RCC 7860 (cell line): ENCODE data around the gene TENT4A.
A peak's percentile ranks its signal among the peaks of the same experiment; 100 is the strongest.

Experiments used
- DNase-seq: peaks from one replicate; pipeline ENCODE4 v3.0.0-alpha.2; 2015; ENCODE audit warnings: low spot score
- FAIRE-seq: peaks from 2 replicates; lab custom pipeline; 2012; peaks lifted over from hg19 to GRCh38; lab: Jason Lieb, UNC

The TENT4A gene

GRCh38 chr5:6700074-6700684, 13.1 kb upstream of the TENT4A start:
- DNase-seq (no peak), FAIRE-seq (no peak)

DNA sequence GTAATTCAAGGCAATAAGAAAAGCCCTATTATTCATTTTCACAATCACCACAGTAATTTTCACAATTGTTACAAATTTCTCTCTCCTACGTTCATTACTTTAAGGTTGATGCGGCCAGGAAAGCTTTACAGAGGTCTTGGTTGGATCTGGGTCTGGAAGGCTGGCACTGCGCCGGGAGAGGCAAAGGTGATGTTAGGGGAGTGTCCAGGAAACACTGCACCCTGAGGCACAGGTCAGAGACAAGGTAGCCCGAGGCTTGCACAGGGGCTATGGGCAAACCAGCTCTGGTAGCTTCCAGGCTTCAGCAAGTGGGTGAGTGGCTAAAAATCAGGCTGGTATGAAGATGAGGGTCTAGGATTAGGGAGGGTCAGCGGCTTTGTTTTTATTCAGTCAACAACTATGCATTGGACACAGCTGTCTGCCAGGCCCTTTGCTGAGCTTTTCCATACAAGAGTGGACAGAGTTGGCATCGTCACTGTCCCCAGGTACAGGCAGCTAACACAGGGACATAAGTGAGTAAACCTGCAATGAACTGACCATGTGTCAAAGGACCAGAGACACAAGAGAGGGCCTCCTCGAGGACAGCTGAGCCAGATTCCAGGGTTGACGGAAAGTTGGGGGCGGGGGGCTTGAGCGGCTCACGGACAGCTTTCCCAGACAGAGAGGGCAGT, 12.4 kb upstream of the TENT4A start:
- no peak for DNase-seq
- FAIRE-seq = no peak

- DNase-seq = no peak
- no peak for FAIRE-seq
These were observed 11.7 kb upstream of the TENT4A start for GRCh38 chr5:6701491-6701890.

DNA sequence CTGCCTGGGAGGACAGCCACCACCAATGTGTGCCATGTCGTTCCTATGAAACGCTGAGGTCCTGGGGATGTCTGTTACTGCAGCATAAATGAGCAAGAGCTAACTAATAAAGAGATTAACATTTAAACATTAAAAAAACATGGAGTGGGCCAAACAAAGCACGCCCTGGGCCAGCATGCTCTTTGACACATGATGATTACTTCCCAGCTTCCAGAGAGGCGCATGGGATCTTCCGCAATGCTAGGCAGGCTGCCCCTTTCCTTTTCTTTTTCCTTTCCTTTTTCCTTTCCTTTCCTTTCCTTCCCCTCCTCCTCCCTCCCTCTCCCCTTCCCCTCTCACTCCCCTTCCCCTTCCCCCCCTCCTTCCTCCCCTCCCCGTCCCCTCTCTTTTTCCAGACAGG, 10.6 kb upstream of the TENT4A start:
- FAIRE-seq = no peak
- DNase-seq = no peak

DNA sequence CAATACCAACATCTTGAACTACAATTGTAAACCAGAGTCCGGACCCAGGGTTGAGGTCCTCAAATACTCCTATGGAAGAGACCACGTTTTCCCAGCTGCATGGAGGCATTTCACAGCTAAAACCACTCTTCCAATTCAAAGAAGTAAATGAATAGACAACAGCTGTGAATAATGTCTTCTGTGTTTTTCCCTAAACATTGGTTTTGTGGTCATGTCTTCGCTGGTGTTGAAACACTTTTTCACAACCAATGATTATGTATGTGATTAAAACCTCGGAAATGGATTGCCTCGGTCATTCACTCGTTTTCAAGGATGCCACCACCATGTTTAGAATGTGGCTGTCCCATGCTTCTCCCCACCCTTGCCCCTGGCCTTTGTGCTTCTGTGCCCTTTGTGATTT, 9.4 kb upstream of the TENT4A start:
- DNase-seq (no peak), FAIRE-seq (no peak)

- DNase-seq (peak; percentile 85), FAIRE-seq (peak; percentile 83)
These were observed 8.8 kb upstream of the TENT4A start for GRCh38 chr5:6704361-6704851.

- DNase-seq (no peak), FAIRE-seq (no peak)
These were observed 8.1 kb upstream of the TENT4A start for GRCh38 chr5:6705088-6705487.

- no peak for FAIRE-seq
- DNase-seq = no peak
These were observed 7.3 kb upstream of the TENT4A start for GRCh38 chr5:6705959-6706358.

DNA sequence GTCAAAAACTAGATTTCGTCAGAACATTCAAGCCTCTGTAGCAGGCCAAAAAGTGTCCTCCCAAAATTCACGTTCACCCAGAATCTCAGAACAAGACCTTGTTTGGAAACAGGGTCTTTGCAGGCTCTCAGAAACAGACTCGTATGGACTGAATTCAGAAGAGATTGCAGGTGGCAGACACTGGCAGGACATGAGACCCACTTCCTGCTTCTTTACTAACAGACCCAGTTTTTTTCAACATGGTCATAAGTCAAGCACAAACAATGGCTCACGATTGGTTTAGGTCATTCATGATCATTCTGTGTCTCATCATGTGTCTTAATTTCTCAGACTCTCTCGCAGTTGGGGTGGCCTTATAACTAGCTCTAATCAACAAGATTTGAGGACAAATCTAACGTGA, 5.4 kb upstream of the TENT4A start:
- FAIRE-seq = no peak

DNA sequence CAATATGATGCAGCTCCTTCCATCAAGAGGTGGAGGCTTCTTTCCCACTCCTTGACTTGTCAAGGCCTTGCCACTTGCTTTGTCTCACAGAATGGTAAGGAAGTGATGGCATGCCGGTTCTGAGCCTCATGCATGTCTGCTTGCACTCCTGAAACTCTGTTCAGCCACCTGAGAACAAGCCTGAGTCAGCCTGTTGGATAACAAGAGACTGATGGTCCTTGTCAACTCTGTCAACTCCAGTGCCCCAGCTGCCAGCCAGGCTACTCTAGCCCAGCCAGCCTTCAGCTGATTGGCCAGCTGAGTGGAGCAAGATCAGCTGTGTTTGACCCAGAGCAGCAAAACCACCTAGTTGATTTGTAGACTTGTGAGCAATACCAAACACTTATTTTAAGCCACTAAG, 4.4 kb upstream of the TENT4A start:
- FAIRE-seq = peak; percentile 79
- DNase-seq = peak; percentile 80

More for the DNA sequence above, 5.4 kb upstream of the TENT4A start:
- no peak for DNase-seq

GRCh38 chr5:6710070-6710469, 3.2 kb upstream of the TENT4A start:
- DNase-seq = peak; percentile 92
- FAIRE-seq = peak; percentile 93

GRCh38 chr5:6710551-6711318, 2.5 kb upstream of the TENT4A start:
- DNase-seq = no peak
- FAIRE-seq = no peak

GRCh38 chr5:6711409-6712141, 1.7 kb upstream of the TENT4A start:
- DNase-seq (no peak), FAIRE-seq (peak; percentile 35)

- DNase-seq (peak; percentile 73), FAIRE-seq (no peak)
These were observed 1.1 kb upstream of the TENT4A start for GRCh38 chr5:6712142-6712576.

- DNase-seq = peak; percentile 96
- no peak for FAIRE-seq
These were observed 507 bp upstream of the TENT4A start for GRCh38 chr5:6712577-6713273.

DNA sequence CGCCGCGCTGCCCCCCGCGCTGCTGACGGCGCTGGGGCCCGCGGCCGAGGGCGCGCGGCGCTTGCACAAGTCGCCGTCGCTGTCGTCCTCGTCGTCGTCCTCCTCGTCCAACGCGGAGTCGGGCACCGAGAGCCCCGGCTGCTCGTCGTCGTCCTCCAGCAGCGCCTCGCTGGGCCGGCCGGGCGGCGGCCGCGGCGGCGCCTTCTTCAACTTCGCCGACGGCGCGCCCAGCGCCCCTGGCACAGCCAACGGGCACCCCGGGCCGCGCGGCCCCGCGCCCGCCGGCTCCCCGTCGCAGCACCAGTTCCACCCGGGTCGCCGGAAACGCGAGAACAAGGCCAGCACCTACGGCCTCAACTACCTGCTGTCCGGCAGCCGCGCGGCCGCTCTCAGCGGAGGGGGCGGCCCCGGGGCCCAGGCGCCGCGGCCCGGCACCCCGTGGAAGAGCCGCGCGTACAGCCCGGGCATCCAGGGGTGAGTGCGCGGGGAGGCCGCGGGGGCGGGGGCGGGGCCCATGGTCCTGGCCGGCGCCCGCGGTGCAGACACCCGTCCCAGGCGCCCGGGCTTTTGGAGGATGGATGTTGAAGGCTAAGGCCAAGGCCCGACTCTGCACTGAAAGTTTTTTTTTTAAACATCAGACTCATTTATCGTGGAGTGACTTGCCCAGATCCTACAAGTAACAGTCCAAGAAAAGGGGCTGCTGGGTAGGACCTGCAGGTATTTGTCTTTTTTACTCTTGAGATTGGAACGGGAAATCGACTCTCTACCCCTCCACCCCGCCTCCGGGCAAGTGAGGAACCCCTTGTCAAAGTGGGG, 1.2 kb downstream of the TENT4A start:
- FAIRE-seq = no peak
- no peak for DNase-seq

GRCh38 chr5:6715271-6715670, 2.0 kb downstream of the TENT4A start:
- FAIRE-seq (no peak), DNase-seq (no peak)

DNA sequence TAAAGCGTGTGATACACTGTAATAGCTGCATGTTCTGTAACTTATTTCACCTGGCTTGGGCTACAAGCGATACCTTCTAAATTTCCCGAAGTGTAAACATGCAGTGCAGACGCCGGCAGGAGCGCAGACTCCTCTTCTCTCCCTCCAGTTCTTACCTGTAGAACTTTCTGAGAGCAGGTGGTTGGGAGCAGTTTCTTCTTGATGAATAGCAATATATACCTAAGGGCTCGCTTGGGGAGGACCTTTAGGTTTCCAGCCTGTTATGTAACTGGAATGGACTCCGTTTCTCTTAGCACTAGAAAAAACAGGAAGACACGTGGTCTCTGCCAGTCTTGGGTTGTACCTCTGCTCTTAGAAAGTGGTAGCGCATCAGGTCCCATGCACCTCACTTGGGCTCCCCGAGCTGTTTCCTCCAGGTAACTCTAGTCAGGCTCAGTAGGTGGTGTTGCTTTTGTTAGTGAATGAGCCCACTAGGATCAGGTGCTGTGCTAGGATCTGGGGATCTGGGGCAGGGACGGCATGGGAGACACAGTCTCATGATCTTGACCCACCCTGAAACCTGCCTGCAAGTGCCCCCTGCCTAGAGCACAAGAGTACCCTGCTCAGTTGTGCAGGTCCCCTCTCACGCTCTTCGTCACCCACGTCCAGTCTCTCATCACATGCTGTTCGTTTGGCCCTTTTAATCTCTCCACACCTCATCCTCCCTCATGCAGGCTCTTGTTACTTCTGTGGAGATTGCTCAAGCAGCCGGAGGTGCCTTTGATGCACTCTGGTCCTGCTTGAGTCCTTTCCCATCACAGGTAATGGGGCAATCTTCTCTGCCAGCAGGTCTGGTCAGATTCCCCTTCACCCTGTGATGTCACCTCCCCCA, 2.8 kb downstream of the TENT4A start:
- FAIRE-seq = no peak
- no peak for DNase-seq
